NCI-H2171 treated with DMSO at 0.1 percent for 48 hours (cell line): ENCODE data around the gene FOXB1.

Source experiments
- DNase-seq: peaks from one replicate; lab custom pipeline; 2025; lab: John Stamatoyannopoulos, UW

The FOXB1 gene

DNA sequence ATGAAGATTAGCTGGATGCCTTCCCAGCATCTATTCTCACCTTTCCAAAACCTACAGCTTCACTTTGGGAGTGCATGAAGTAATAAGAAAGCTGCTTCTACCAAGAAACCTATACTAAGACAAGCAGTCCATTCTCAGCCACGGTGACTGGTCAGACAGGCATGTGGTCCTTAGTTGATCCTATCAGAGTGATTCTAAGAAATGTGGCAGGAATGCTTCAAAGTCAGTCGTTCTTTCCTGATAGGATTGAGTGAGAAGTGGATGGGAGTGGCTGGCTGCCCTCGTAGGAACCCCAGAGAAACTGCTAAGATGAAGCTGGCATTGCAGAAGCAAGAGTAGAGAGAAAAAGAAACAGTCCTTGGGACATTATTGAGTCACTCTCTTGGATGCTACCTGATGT is 16.6 kb downstream of the FOXB1 start:
- no peak for DNase-seq

DNA sequence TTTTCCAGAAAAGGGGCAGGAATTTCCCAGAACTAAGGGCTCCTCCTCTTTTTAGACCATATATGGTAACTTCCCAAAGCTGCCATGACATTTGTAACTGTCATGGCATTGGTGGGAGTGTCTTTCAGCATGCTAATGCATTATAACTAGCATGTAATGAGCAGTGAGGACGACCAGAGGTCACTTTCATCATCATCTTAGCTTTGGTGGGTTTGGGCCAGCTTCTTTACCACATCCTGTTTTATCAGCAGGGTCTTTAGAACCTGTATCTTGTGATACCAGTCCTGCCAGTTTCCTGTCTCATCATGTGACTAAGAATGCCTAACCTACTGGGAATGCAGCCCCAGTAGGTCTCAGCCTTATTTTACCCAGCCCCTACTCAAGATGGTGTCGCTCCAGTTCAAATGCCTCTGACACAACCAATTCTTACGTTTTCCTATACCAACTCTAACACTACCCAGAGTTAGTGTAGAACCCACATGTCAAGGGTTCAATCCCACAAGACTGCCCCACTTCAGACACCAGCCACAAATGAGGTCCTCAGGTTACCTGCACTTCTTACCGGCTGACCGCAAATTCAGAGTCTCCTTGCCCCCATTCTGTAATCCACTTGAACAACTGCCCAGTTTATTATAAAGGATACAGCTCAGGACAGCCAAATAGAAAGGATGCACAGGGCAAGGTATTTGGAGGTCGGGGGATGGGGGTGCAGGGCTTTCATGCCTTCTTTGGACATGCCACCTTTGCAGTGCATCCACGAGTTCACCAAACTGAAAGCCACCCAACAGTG is 17.7 kb downstream of the FOXB1 start:
- no peak for DNase-seq

DNA sequence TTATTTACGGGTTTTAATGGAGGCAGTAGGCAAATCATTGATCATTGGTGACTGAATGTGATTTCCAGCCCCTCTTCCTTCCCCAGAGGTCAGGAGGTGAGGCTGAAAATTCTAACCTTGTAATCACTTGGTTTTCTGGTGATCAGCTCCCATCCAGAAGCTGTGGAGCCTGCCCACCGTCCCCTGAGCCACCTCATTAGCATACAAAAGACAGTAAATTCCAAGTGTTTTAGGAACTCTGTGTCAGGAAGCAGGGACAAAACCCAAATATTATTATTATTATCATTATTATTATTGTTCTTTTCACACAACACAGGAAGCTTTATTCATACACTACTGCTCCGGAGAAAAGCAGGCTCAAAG is 18.2 kb downstream of the FOXB1 start:
- no peak for DNase-seq

DNA sequence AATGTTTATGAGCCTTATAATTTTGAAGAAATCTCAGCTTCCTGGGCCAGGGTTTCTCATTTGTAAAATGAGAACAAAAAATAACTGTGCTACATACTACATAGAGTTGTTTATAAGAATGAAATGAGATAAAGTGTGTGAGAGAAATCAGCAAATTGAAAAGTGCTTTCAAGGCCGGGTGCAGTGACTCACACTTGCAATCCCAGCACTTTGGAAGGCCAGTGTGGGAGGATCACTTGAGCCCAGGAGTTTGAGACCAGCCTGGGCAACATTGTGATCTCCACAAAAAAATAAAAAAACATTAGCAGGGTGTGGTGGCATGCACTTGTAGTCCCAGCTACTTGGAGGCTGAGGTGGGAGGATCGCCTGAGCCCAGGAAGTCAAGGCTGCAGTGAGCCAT is 22.4 kb downstream of the FOXB1 start:
- no peak for DNase-seq

DNA sequence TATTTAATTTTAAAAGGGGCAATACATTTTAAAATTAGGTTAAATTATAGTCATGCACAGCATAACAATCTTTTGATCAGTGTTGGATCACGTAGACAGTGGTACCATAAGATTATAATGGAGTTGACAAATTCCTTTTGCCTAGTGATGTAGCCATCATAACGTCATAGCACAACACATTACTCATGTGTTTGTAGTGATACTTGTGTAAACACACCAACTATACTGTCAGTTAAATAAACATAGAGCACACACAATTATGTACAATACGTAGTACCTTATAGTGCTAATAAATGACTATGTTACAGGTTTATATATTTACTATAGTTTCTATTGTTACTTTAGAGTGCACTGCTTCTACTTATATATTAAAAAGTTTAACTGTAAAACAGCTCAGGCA is 31.2 kb downstream of the FOXB1 start:
- no peak for DNase-seq

DNA sequence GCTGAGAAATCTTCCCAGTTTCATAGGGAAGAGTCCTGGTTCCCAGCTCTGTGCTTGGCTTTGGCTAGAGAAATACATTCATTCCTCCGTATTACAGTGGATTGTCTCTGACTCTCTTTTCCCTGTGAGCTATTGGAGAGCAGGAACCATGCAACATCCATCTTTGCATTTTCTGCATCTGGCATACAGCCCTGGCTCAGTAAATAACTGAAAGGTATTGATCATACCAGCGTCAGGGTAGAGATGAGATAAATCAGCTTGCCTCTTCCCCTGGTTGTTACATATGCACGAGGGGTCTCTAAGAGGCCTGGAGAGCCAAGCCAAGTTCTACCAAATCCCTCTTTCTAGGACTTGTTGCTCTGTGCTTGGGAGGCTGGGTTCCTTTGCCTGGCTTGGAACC is 35.2 kb downstream of the FOXB1 start:
- no peak for DNase-seq

DNA sequence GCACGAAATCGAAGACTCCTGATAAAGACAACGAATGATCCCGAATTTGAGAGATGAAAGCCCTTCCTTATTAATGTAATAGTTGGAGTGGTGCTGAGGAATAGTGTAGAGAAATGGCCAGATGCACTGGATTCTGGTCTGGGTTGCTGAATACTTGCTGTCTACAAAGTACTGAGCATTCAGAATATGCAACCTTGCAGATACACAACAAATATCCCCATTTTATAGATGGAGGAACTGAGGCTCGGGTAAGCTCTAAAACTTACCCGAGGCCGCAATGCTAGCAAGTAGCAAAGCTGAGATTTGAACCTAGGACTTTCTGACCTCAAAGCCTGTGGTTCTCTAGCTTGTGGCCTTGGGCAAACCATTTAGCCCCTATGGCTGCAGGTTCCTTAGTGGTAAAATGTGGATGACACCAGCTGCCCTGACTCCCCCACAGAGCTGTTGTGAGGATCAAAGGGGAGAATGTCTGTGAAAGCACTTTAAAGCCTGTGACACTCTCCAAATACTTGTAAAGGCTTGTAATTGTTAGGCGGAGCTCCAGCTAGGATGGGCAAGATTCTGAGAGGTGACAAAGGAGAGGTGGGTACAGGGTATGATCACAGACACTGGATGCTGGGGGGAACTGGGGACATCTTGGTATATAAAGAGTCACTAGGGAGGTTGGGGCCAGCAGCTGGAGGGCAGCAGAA is 39.8 kb downstream of the FOXB1 start:
- no peak for DNase-seq

DNA sequence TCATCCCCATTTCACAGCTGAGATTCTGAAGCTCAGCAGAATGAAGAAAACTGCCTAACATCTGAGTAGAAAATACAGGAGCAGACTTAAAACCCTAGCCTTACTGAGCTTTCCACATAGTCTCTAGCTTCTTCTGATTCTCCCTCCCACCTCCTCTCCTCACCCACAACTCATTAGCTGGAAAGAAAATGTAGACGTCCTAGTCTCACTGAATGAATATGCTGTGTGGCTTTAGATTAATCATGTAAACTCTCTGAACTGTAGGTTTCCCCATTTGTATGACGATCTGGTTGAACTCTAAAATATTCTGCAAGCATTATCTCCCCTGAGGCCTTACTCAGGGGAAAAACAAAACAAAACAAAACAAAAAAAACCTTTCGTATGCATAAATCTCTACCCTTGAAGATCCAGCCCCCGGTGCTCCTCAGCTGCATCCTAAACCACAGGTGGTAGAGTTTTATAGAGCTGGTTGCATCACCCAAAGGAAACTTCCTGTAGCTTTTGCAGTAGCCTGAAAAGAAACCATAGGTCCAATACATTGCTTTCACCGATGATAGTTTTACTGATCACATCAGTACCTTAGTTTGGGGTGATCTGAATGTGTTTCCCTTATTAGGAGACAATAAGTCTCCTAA is 40.6 kb downstream of the FOXB1 start:
- no peak for DNase-seq

DNA sequence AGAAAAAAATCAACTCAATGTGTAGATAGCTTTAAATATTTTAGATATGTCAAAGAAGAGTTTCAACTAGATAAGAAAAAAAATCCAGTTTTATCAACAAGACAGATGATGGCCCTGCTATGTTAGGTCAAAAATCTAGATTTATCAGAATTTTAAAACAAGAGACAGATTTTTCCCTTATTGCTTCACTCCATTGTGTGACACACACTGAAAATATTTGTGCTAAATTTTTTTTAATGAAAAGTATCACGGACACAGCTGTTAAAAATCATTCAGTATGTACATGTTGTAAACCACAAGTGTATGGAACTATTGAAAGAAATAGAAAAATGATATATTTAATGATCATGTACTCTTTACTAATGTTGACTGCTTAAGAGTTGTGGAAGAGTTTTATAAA is 43.6 kb downstream of the FOXB1 start:
- DNase-seq: no peak

DNA sequence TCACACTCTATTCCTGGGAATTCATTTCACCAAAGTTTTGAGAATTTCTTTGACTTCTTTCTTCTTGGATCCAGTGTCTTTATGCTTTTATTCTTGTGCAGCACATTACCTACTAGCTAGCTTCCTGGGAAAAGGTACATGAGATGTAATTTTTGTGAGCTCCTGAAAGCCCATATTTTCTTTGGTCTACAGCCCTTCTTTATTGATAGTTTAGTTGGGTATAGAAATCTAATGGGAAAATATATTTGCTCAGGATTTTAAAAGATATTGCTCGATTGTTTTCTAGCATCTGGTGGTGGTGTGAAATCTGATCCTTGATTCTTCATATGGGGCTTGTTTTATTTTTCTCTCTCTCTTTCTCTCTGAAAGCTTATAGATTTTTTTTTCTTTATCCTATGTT is 45.8 kb downstream of the FOXB1 start:
- no peak for DNase-seq

DNA sequence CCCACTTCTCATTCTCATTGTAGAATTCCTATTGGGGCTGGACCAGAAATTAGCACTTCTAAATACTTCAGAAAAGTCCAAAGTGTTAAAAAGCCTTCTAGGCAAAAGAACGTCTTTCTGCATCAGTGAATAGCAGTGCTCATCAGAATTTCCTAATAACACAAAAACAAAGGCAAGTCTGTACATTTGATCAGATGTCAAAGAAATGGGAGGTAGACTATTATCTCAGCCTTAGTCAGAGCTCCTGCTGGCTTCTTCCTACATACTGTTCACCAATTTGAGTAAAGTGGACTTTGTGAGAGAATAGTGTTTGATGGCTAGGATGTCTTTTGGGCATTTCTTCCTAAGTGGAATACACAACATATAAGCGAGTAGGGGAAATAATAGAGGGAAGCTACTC is 48.7 kb downstream of the FOXB1 start:
- no peak for DNase-seq

DNA sequence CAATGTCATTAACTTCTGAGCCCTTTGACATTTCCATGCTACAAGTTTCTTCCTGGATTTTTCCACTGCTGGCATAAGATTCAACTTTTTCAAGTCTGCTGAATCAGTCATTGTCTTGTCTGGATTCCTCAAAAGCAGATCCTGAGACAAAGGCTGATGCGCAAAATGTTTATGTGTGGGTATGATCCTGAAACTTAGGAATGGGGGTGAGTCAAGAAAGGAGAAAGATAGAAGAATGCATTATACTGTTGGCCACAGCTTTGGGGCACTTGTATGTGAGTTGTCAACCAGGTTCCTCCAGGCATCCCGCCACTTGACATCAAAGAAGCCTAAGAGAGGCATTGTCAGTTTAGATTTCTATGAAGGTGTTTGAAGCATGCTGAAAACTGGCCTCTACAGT is 50.4 kb downstream of the FOXB1 start:
- DNase-seq: no peak
